SK-N-MC (cell line): ENCODE data around the gene SOX4.

Source experiments
- DNase-seq: peaks from one replicate; pipeline ENCODE4 v3.0.0-alpha.2; 2011; ENCODE audit warnings: low read depth, low spot score
- H3K27ac ChIP-seq: fragments of 200-600 bp; sonication (generic); 2 replicates; pipeline ENCODE4 v1.5.1; 2016; ENCODE audit warnings: mixed run types
- H3K36me3 ChIP-seq: fragments of 200-600 bp; sonication (generic); 2 replicates; pipeline ENCODE4 v1.6.1; 2017; ENCODE audit warnings: antibody characterized with exemption, low read length, mixed read lengths; ENCODE audit not compliant: insufficient read depth
- H3K4me3 ChIP-seq: fragments of 200-600 bp; sonication (generic); 2 replicates; pipeline ENCODE4 v1.5.1; 2016
- H3K9ac ChIP-seq: fragments of 200-600 bp; sonication (generic); 2 replicates; pipeline ENCODE4 v1.8.0; 2017; ENCODE audit warnings: mixed run types, mixed read lengths; ENCODE audit not compliant: insufficient read length
- H3K9me3 ChIP-seq: fragments of 200-600 bp; sonication (generic); 2 replicates; pipeline ENCODE4 v1.6.1; 2017; ENCODE audit warnings: low read depth, mild to moderate bottlenecking, antibody characterized with exemption, low read length, moderate library complexity, mixed read lengths
- EZH2 ChIP-seq: fragments of 200-600 bp; sonication (generic); IDR thresholded peaks from one replicate; pipeline ENCODE4 v1.6.1; 2017; ENCODE audit warnings: antibody characterized with exemption
- FOXP2 ChIP-seq: optimal IDR thresholded peaks from 2 replicates; pipeline ENCODE3; 2011; ENCODE audit warnings: mild to moderate bottlenecking, moderate library complexity; ENCODE audit not compliant: insufficient read depth; ENCODE audit errors: extremely low read length, control extremely low read depth
- POLR2AphosphoS5 ChIP-seq: IDR thresholded peaks from 2 replicates; pipeline ENCODE4 v1.6.1; 2012; ENCODE audit warnings: mild to moderate bottlenecking, low read depth, low read length, borderline replicate concordance

Gene SOX4

DNA sequence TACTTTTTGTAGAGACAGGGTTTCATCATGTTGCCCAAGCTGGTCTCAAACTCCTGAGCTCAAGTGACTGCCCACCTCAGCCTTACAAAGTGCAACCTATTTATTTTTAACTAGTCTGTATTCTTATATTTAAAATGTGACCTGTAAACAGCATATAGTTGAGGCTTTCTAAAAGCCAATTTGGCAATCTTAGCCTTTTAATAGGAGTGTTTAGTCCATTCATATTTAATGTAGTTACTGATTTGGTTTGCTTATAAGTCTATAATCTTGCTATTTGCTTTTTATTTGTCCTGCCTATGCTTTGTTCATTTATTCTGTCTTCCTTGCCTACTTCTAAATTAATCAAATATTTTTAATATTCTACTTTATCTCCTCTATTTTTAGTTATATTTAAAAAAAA is 15.0 kb upstream of the SOX4 start:
- TF ChIP-seq FOXP2 (no peak), POLR2AphosphoS5 (no peak), EZH2 (no peak)
- Histone ChIP-seq H3K27ac (no peak overlapping the region), H3K36me3 (no peaks in the 10 kb centered on the region), H3K9me3 (no peaks in the 10 kb centered on the region), H3K4me3 (no peak overlapping the region), H3K9ac (no peak overlapping the region)
- no peak for DNase-seq

DNA sequence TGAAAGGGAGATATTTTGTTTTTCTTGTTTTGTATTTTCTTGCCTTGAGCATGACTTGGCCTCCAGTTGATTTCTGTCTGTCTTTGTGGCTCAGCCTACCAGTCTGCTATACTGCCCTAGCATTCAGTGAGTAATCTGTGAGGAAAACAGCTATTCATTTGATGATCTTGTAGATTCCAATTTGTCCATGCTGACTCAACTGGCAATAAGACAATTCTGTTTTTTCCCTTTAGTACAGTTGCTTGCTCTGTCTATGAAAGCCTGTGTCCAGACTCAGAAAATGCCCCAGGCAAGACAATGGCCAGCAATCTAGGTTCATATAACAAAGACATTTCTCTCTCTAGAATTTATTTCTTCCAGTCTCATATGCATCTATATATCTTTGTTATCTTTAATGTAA is 10.9 kb upstream of the SOX4 start:
- no peak overlapping the region for H3K9ac ChIP-seq
- H3K36me3 ChIP-seq = no peaks in the 10 kb centered on the region
- H3K27ac ChIP-seq = no peak overlapping the region
- H3K4me3 ChIP-seq = no peak overlapping the region
- no peak for DNase-seq
- no peaks in the 10 kb centered on the region for H3K9me3 ChIP-seq
- TF ChIP-seq POLR2AphosphoS5 (no peak), EZH2 (no peak), FOXP2 (no peak)

DNA sequence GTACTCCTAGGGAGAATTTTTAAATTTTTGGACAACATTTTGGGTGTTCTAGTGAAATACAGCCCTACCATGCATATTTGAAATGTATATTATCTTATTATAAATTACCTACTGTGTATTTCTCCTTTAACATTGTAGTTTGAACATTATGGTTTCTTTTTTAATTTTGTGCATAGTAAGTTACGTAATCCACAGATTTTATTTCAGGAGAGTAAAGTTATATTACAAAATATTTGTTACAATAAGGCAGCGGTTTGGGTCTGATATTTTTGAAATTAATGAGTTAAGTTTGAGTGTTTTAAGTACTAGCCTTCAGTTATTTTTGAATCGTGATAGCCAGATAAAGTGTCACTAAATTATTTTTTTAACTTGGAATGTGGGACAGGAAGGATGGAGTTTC is 7.3 kb upstream of the SOX4 start:
- no peak overlapping the region for H3K27ac ChIP-seq

DNA sequence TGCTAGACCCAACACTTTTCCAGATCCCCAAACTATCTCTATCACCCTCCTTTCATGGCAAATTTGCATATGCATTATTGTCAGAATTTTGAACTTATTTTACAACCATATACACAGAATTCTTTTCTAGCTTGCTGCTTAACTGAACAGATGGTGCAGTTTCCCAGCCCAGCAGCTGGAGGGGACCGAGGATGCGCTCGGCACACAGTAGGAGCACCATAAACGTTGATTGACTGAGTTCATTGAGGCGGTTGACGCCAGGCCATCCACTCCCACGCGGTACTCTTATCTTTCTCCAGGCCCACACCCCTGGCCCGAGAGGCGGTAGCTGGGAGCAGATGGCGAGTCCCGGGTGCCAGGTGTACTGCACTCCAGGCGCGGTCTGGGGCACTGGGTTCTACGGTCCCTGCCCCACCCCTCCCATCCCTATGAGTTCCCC is 6.8 kb upstream of the SOX4 start:
- 0 out of 2 replicates have a peak overlapping the region, but pooled peaks have one; percentile 89 for H3K4me3 ChIP-seq
- no peak overlapping the region for H3K27ac ChIP-seq
- no peaks in the 10 kb centered on the region for H3K9me3 ChIP-seq
- no peaks in the 10 kb centered on the region for H3K36me3 ChIP-seq
- no peak for DNase-seq
- TF ChIP-seq FOXP2 = no peak
- no peak overlapping the region for H3K9ac ChIP-seq

More for the DNA sequence above, 7.3 kb upstream of the SOX4 start:
- Histone ChIP-seq H3K4me3 (no peak overlapping the region), H3K36me3 (no peaks in the 10 kb centered on the region), H3K9me3 (no peaks in the 10 kb centered on the region), H3K9ac (no peak overlapping the region)
- TF ChIP-seq POLR2AphosphoS5 = no peak
- TF ChIP-seq FOXP2 = no peak
- no peak for TF ChIP-seq EZH2
- DNase-seq = no peak

DNA sequence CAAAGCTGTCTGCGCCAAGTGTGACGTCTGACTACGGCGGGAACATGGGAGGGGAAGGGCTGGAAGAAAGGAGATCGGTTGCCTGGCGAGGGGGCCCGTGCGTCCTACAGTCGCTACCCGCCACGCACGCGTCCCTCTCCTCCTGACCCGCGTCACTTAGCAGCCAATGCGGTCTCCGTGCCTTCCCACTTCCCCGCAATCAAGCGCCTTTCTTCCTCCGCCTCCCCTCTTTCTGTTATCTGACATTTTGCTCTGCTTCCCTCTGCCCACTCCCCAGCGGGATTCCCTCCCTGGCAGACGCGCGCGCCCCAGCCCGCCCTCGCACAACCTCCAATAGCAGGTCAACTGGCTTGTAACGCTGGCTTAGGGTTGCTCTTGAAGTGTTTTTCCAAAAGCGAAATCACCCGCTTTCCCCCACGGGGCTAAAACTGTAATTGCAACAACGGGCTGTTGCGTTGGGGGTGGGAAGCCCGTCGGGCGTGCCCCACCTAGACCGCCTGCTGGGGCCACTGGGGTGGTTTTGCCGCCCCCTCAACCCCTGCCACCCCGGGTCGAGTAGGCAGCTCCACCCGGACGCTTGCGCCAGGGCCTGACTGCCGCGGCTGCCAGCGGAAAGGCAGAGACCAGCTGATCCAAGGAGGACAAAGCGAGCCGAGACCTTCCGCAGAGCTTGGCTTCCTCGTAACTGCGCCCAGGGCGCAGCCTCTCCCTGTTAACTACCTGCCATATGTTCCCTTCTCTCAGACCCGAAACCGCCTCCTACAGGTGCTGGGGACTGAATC is 6.2 kb upstream of the SOX4 start:
- H3K27ac ChIP-seq = no peak overlapping the region
- H3K36me3 ChIP-seq = no peaks in the 10 kb centered on the region
- TF ChIP-seq EZH2 (no peak), FOXP2 (no peak), POLR2AphosphoS5 (no peak; the same call in 1 of the 2 replicates)
- H3K9me3 ChIP-seq = no peaks in the 10 kb centered on the region
- no peak for DNase-seq
- peak overlapping the region; percentile 89 for H3K4me3 ChIP-seq
- peak overlapping the region; percentile 23 for H3K9ac ChIP-seq

DNA sequence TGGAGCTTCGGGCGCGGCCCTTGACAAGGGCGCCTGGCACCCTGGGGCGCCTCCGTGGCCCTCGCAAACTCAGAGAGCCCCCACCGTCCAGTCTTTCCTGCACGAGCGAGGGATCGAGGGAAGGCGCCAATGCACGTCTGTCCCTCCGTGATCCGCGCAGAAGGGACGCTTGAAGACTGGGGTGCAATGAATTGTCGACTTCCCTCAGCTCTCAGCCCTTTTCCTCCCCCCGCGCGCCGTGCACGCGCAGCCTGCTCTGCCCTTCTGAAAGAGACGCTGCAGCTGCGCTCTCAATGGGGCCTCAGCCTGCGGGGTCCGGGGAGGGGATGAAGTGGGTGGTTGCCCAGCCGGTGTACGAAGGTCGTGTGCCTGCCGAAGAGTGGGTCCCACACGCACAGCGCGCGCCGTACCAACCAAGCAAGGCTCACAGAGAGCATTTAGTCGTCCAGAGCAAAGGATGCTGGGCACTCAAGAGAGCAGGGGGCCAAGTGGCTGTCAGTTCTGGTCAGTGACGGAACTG is 5.5 kb upstream of the SOX4 start:
- DNase-seq = no peak
- TF ChIP-seq POLR2AphosphoS5 (no peak), EZH2 (no peak), FOXP2 (no peak)
- Histone ChIP-seq H3K9me3 (no peaks in the 10 kb centered on the region), H3K27ac (no peak overlapping the region), H3K4me3 (peak overlapping the region; percentile 89), H3K36me3 (no peaks in the 10 kb centered on the region), H3K9ac (peak overlapping the region; percentile 67)

DNA sequence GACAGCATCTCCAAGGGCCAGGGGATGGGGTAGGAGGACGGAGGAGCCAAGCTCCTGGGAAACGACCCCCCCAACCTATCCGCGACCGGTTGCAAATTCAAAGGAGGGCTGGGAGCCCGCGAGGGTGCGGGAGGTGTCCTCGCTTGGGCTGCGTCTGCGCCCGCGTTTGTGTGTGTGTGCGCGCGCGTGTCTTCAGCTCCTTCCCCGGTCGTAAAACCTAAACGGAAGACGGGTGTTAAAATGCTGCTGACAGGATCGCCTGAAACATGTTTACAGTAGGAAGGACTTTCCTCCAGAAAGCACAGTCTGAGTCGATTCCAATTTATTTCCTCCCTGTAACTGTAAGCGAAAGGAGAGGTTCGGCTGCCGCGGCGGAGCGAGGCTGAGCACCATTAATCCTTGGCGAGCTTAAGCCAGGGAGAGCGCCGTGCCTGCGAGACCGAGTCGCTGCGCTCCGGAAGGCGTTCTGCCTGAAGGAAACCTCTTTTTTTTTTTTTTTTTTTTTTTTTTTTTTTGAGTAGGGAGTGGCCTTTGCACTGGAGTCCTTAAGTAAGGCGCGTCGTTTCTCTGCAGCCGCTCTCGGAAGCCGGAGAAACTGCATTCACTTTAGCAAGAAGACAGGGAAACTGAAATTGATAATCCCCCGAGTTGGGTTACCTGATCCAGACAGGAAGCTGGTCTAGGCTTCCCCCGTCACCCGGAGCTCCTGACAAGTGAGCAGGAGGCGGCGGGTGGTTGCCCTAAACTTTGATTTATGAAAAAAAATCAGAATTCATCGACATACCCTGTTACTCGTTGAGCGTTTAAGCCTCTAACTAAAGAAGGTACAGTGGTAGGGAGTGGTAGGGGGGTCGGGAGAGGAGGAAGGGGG is 4.8 kb upstream of the SOX4 start:
- Histone ChIP-seq H3K36me3 (no peaks in the 10 kb centered on the region), H3K4me3 (peak overlapping the region; percentile 89), H3K9ac (peak overlapping the region; percentile 67), H3K9me3 (no peaks in the 10 kb centered on the region), H3K27ac (peak overlapping the region; percentile 47; the same call in 1 of the 2 replicates)
- TF ChIP-seq EZH2 (no peak), POLR2AphosphoS5 (peak; percentile 52; the same call in 1 of the 2 replicates)
- no peak for DNase-seq
